ENCODE results near the gene ESRP2.

The ESRP2 gene

GRCh38 chr16:68270353-68270752 lies 34.4 kb upstream of the ESRP2 start:
- no peak overlapping the region for H3K4me3 ChIP-seq (replicated peaks; ENCODE audit: insufficient read depth, low read length)
- no peak for TF ChIP-seq GABPA (IDR thresholded peaks at IDR 0.05; ENCODE audit: low read depth)
- no peak for TF ChIP-seq POLR2AphosphoS5 (IDR thresholded peaks at IDR 0.05; ENCODE audit: low read depth)
- no peak for TF ChIP-seq REST (IDR thresholded peaks at IDR 0.05; ENCODE audit: insufficient replicate concordance, low read depth)
- TF ChIP-seq SPI1 (IDR thresholded peaks at IDR 0.05; ENCODE audit: borderline replicate concordance, low read depth) = no peak
- TF ChIP-seq, protein P1, sequence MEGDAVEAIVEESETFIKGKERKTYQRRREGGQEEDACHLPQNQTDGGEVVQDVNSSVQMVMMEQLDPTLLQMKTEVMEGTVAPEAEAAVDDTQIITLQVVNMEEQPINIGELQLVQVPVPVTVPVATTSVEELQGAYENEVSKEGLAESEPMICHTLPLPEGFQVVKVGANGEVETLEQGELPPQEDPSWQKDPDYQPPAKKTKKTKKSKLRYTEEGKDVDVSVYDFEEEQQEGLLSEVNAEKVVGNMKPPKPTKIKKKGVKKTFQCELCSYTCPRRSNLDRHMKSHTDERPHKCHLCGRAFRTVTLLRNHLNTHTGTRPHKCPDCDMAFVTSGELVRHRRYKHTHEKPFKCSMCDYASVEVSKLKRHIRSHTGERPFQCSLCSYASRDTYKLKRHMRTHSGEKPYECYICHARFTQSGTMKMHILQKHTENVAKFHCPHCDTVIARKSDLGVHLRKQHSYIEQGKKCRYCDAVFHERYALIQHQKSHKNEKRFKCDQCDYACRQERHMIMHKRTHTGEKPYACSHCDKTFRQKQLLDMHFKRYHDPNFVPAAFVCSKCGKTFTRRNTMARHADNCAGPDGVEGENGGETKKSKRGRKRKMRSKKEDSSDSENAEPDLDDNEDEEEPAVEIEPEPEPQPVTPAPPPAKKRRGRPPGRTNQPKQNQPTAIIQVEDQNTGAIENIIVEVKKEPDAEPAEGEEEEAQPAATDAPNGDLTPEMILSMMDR (IDR thresholded peaks at IDR 0.05; ENCODE audit: insufficient read depth, low read length) = no peak
- no peak overlapping the region for H3K27ac ChIP-seq (replicated peaks)
- no peak for DNase-seq (ENCODE audit: low read depth in 1 of 2, low spot score in 1 of 2)
- H3K27me3 ChIP-seq (ENCODE audit: insufficient read depth, poor library complexity, severe bottlenecking) = no peaks in the 10 kb centered on the region

GRCh38 chr16:68269793-68270192 lies 33.9 kb upstream of the ESRP2 start:
- DNase-seq (ENCODE audit: low read depth in 1 of 2, low spot score in 1 of 2) = no peak
- TF ChIP-seq, protein P1 (IDR thresholded peaks at IDR 0.05; ENCODE audit: insufficient read depth, low read length) = no peak
- TF ChIP-seq POLR2AphosphoS5 (IDR thresholded peaks at IDR 0.05; ENCODE audit: low read depth) (no peak), GABPA (IDR thresholded peaks at IDR 0.05; ENCODE audit: low read depth) (no peak), REST (IDR thresholded peaks at IDR 0.05; ENCODE audit: insufficient replicate concordance, low read depth) (no peak), SPI1 (IDR thresholded peaks at IDR 0.05; ENCODE audit: borderline replicate concordance, low read depth) (no peak)
- Histone ChIP-seq H3K27ac (replicated peaks) (no peak overlapping the region), H3K27me3 (ENCODE audit: insufficient read depth, poor library complexity, severe bottlenecking) (no peaks in the 10 kb centered on the region), H3K4me3 (replicated peaks; ENCODE audit: insufficient read depth, low read length) (no peak overlapping the region)

DNA sequence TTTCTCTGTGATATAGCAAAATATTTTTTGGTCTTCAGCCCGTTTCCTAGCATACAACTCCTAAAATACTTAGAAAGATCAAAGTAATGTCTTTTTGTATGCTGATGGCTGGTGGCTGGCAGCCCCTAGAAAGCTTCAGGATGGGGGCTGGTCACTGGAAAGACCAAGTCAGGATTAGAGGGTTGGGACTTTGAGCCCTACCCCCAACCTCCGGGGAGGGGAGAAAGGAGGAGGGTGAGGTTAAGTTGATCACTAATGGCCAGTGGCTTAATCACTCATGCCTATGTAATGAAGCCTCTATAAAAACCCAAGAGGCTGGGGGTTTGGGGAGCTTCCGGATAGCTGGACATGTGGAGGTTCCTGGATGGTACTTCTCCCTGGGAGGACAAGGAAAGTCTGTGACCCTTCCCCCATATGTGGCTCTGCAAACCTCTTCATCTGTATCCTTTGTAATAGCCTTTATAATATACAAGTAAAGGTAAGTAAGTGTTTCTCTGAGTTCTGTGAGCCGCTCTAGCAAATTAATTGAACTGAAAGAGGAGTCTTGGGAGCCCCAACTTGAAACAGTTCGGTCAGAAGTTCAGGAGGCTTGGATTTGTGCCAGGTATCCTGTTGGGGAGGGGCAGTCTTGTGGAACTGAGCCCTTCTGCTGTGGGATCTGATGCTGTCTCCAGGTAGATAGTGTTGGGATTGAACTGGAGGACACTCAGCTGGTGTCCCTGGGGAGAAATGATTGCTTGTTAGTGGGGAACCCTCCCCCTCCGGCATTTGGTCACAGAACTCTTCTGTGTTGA lies 31.9 kb upstream of the ESRP2 start:
- Histone ChIP-seq H3K4me3 (replicated peaks; ENCODE audit: insufficient read depth, low read length) (no peak overlapping the region), H3K27me3 (ENCODE audit: insufficient read depth, poor library complexity, severe bottlenecking) (no peaks in the 10 kb centered on the region), H3K27ac (replicated peaks) (no peak overlapping the region)
- TF ChIP-seq, protein P1 (IDR thresholded peaks at IDR 0.05; ENCODE audit: insufficient read depth, low read length) = no peak
- TF ChIP-seq SPI1 (IDR thresholded peaks at IDR 0.05; ENCODE audit: borderline replicate concordance, low read depth) (no peak), REST (IDR thresholded peaks at IDR 0.05; ENCODE audit: insufficient replicate concordance, low read depth) (no peak), GABPA (IDR thresholded peaks at IDR 0.05; ENCODE audit: low read depth) (no peak), POLR2AphosphoS5 (IDR thresholded peaks at IDR 0.05; ENCODE audit: low read depth) (no peak)
- DNase-seq (ENCODE audit: low read depth in 1 of 2, low spot score in 1 of 2) = no peak
